HCT116 (cell line): ENCODE results near the gene PHLDA1. TPM values are rescaled to one million over a fixed set of nuclear protein-coding genes. Genes with fewer than 3 reads are reported as not detected.

Experiments used
- ATAC-seq: fragments of 200-7000 bp; cut with Tn5 transposase; 2 replicates; pipeline ENCODE4 v1.9.1; 2020; ENCODE audit warnings: mild to moderate bottlenecking, moderate library complexity
- BruUV-seq: library from RNA; stranded (reverse); fragments of 400-500 nt; replicated peaks from 2 replicates; lab custom pipeline; 2021; lab: Mats Ljungman, UMichigan
- CTCF ChIA-PET: fragments of 300-600 bp; sonication (Branson Sonifier 250); formaldehyde crosslinking; loops from one replicate; lab custom pipeline; 2021; ENCODE audit warnings: antibody characterized with exemption; lab: Charles Lee
- POLR2A ChIA-PET: fragments of 300-600, 350-600 bp; sonication (Branson Sonifier 250); formaldehyde crosslinking; loops from one replicate; lab custom pipeline; 2021; ENCODE audit warnings: antibody characterized with exemption; lab: Charles Lee
- RAD21 ChIA-PET, 2 experiments: fragments of 300-600 bp; sonication (Branson Sonifier 250); formaldehyde crosslinking; loops; one replicate each; lab custom pipeline; 2023; ENCODE audit warnings: low total read pairs in 2 of 2; ENCODE audit not compliant: uncharacterized antibody in 2 of 2, unreplicated experiment in 2 of 2, low non-redundant PET in 1 of 2; lab: Charles Lee
- DNase-seq: peaks from one replicate; pipeline ENCODE4 v3.0.0-alpha.2; 2010; ENCODE audit warnings: low read depth, low spot score
- H2AFZ ChIP-seq: fragments of 200-600 bp; shearing (Covaris generic), sonication (generic); 2 replicates; pipeline ENCODE4 v1.6.1; 2017; ENCODE audit warnings: low read depth, mixed run types, mixed read lengths, antibody characterized with exemption, low read length; ENCODE audit not compliant: poor library complexity, severe bottlenecking
- H3K27ac ChIP-seq: 2 replicates; pipeline ENCODE4 v1.5.1; 2012; ENCODE audit warnings: low read depth, low read length
- H3K27me3 ChIP-seq: fragments of 200-600 bp; sonication (generic); 2 replicates; pipeline ENCODE4 v1.6.1; 2016; ENCODE audit warnings: mixed run types, low read length, mixed read lengths; ENCODE audit not compliant: insufficient read depth
- H3K36me3 ChIP-seq, 2 experiments: fragments of 200-500 bp in 1 of 2; fragments of 200-600 bp in 1 of 2; sonication (Bioruptor generic) in 1 of 2; sonication (generic) in 1 of 2; 2 replicates each; pipeline versions ENCODE4 v1.5.1 to v1.6.1; 2014 to 2016; ENCODE audit warnings: low read length in 2 of 2, inconsistent platforms in 1 of 2, mixed read lengths in 1 of 2, mixed run types in 1 of 2; ENCODE audit not compliant: insufficient read depth in 2 of 2, control insufficient read depth in 1 of 2
- H3K4me1 ChIP-seq, 2 experiments: fragments of 200-600 bp in 1 of 2; sonication (generic) in 1 of 2; 2 replicates each; pipeline versions ENCODE4 v1.5.1 to v1.6.1; 2012 to 2017; ENCODE audit warnings: low read length in 2 of 2, inconsistent platforms in 1 of 2, mild to moderate bottlenecking in 1 of 2, mixed read lengths in 1 of 2, mixed run types in 1 of 2, moderate library complexity in 1 of 2; ENCODE audit not compliant: insufficient read depth in 2 of 2, control insufficient read depth in 1 of 2
- H3K4me2 ChIP-seq: fragments of 200-600 bp; sonication (generic); 2 replicates; pipeline ENCODE4 v1.6.1; 2017; ENCODE audit warnings: mixed run types, low read length, mixed read lengths
- H3K4me3 ChIP-seq, 2 experiments: fragments of 200-600 bp in 1 of 2; sonication (generic) in 1 of 2; replicated peaks in 1 of 2; 2 replicates each; pipeline ENCODE4 v1.5.1; 2011 to 2016; ENCODE audit warnings: low read length in 2 of 2, control low read depth in 1 of 2, low read depth in 1 of 2, mild to moderate bottlenecking in 1 of 2, mixed read lengths in 1 of 2, mixed run types in 1 of 2
- H3K79me2 ChIP-seq: fragments of 200-600 bp; sonication (generic); 2 replicates; pipeline ENCODE4 v1.6.1; 2017; ENCODE audit warnings: mild to moderate bottlenecking, mixed run types, low read length, moderate library complexity, mixed read lengths; ENCODE audit not compliant: insufficient read depth
- H3K9ac ChIP-seq: fragments of 200-600 bp; sonication (generic); 2 replicates; pipeline ENCODE4 v1.6.1; 2016; ENCODE audit warnings: low read length, mixed read lengths
- H3K9me2 ChIP-seq: fragments of 200-600 bp; sonication (generic), shearing (Covaris generic); 2 replicates; pipeline ENCODE4 v1.6.1; 2017; ENCODE audit warnings: mixed run types, mild to moderate bottlenecking, moderate library complexity; ENCODE audit not compliant: insufficient read depth
- H3K9me3 ChIP-seq, 2 experiments: fragments of 200-500 bp in 1 of 2; fragments of 200-600 bp in 1 of 2; sonication (Bioruptor generic) in 1 of 2; sonication (generic) in 1 of 2; 2 replicates each; pipeline ENCODE4 v1.6.1; 2014 to 2017; ENCODE audit warnings: low read length in 2 of 2, mixed read lengths in 2 of 2, inconsistent platforms in 1 of 2, low read depth in 1 of 2, mild to moderate bottlenecking in 1 of 2, mixed run types in 1 of 2, moderate library complexity in 1 of 2; ENCODE audit not compliant: control insufficient read depth in 1 of 2, insufficient read depth in 1 of 2
- H4K20me1 ChIP-seq: fragments of 200-600 bp; sonication (generic), shearing (Covaris generic); 2 replicates; pipeline ENCODE4 v1.6.1; 2017; ENCODE audit warnings: mixed run types, mild to moderate bottlenecking, moderate library complexity; ENCODE audit not compliant: insufficient read depth
- CBX3 ChIP-seq: IDR thresholded peaks from 2 replicates; pipeline ENCODE4 v1.6.1; 2012; ENCODE audit warnings: low read depth
- CEBPB ChIP-seq: IDR thresholded peaks from 2 replicates; pipeline ENCODE4 v1.6.1; 2012; ENCODE audit warnings: low read depth
- EGR1 ChIP-seq: IDR thresholded peaks from 2 replicates; pipeline ENCODE4 v1.6.1; 2012; ENCODE audit warnings: low read depth
- ELF1 ChIP-seq: IDR thresholded peaks from 2 replicates; pipeline ENCODE4 v1.6.1; 2012; ENCODE audit warnings: low read depth, borderline replicate concordance
- EZH2 ChIP-seq: fragments of 200-600 bp; sonication (generic); IDR thresholded peaks from 2 replicates; pipeline ENCODE4 v1.6.1; 2017; ENCODE audit warnings: antibody characterized with exemption, mixed run types
- FOSL1 ChIP-seq: IDR thresholded peaks from 2 replicates; pipeline ENCODE4 v1.6.1; 2012; ENCODE audit warnings: low read depth
- JUND ChIP-seq: IDR thresholded peaks from 2 replicates; pipeline ENCODE4 v1.6.1; 2012
- POLR2A ChIP-seq: IDR thresholded peaks from 2 replicates; pipeline ENCODE4 v1.7.0; 2011; ENCODE audit warnings: borderline replicate concordance; ENCODE audit not compliant: insufficient read depth, insufficient read length; ENCODE audit errors: extremely low read depth
- POLR2AphosphoS5 ChIP-seq: IDR thresholded peaks from 2 replicates; pipeline ENCODE4 v1.6.1; 2011; ENCODE audit warnings: mild to moderate bottlenecking, low read depth, low read length, moderate library complexity
- RAD21 ChIP-seq: IDR thresholded peaks from 2 replicates; pipeline ENCODE4 v1.6.1; 2012; ENCODE audit warnings: low read depth, mild to moderate bottlenecking
- SIN3A ChIP-seq: IDR thresholded peaks from 2 replicates; pipeline ENCODE4 v1.6.1; 2012; ENCODE audit warnings: low read depth
- SP1 ChIP-seq: IDR thresholded peaks from 2 replicates; pipeline ENCODE4 v1.6.1; 2012; ENCODE audit warnings: low read depth
- SRF ChIP-seq: IDR thresholded peaks from 2 replicates; pipeline ENCODE4 v1.6.1; 2012; ENCODE audit warnings: low read depth
- TCF7L2 ChIP-seq: IDR thresholded peaks from 2 replicates; pipeline ENCODE4 v1.7.0; 2011; ENCODE audit warnings: borderline replicate concordance, inconsistent platforms; ENCODE audit not compliant: insufficient read depth, insufficient read length; ENCODE audit errors: extremely low read depth
- YY1 ChIP-seq: IDR thresholded peaks from 2 replicates; pipeline ENCODE4 v1.6.1; 2011; ENCODE audit warnings: low read length, low read depth, moderate library complexity, mild to moderate bottlenecking; ENCODE audit not compliant: insufficient replicate concordance; ENCODE audit errors: extremely low read depth
- ZFX ChIP-seq: fragments of 450-650 bp; IDR thresholded peaks from 2 replicates; pipeline ENCODE4 v1.6.1; 2017
- ZNF274 ChIP-seq: fragments of 200-500 bp; sonication (Bioruptor generic); IDR thresholded peaks from 2 replicates; pipeline ENCODE4 v1.6.1; 2014; ENCODE audit warnings: mild to moderate bottlenecking, low read depth, low read length, inconsistent platforms
- intact Hi-C: fragments of 100-400 bp; cut with micrococcal nuclease; formaldehyde crosslinking; loops from 2 replicates; pipeline ENCODE4 v1.10.0; 2022
- total RNA-seq: library from RNA; stranded (reverse); gene quantifications from one replicate; pipeline ENCODE4 v1.2.1, GENCODE V29; 2021; ENCODE audit not compliant: unreplicated experiment
- TF ChIP-seq, protein P1 (sequence below): IDR thresholded peaks from 2 replicates; pipeline ENCODE4 v1.6.1; 2012
- TF ChIP-seq, protein P2 (sequence below): IDR thresholded peaks from 2 replicates; pipeline ENCODE4 v1.6.1; 2012
- TF ChIP-seq, protein P3 (sequence below), 3 experiments: fragments of 200-600 bp in 1 of 3; sonication (generic) in 1 of 3; IDR thresholded peaks in 2 of 3; conservative IDR thresholded peaks in 1 of 3; 2 replicates each; pipeline ENCODE4 v1.5.1; 2012 to 2017; ENCODE audit warnings: low read depth in 2 of 3, low read length in 2 of 3, antibody characterized with exemption in 1 of 3, borderline replicate concordance in 1 of 3, control low read depth in 1 of 3, mild to moderate bottlenecking in 1 of 3, mixed read lengths in 1 of 3, mixed run types in 1 of 3, moderate library complexity in 1 of 3; ENCODE audit not compliant: insufficient read depth in 1 of 3
- TF ChIP-seq, protein P4 (sequence below): IDR thresholded peaks from 2 replicates; pipeline ENCODE4 v1.6.1; 2011; ENCODE audit warnings: mild to moderate bottlenecking, low read length, moderate library complexity; ENCODE audit not compliant: insufficient replicate concordance; ENCODE audit errors: extremely low read depth
- TF ChIP-seq, protein P5 (sequence below): IDR thresholded peaks from 2 replicates; pipeline ENCODE4 v1.6.1; 2012; ENCODE audit warnings: low read depth

Gene PHLDA1
- total RNA-seq, 1 experiment from 2014 or later = 231 TPM

DNA sequence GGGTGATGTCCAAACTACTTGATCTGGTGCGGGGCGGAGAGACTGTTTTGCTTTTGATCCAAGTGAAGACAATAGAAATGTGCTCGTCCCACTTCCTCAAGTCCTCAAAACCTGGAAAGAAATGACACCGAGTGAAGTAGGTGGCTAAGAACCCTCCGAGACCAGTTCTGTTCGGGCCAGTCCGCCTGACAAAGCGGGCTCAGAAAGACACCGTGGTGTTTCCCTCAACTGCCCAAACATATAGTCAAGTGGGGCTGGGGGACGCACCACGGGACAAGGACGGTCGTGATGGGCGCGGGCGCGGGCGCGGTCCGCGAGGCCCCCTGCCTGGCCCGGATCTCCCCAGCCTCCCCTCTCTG lies 1.6 kb downstream of the PHLDA1 start:
- H3K79me2 ChIP-seq = peaks cover 58% of the 10 kb centered on the region
- H3K4me1 ChIP-seq = peaks cover 20 to 72% of the 10 kb centered on the region in 2 experiments
- TF ChIP-seq POLR2AphosphoS5 = peak; percentile 82
- TF ChIP-seq, protein P1, sequence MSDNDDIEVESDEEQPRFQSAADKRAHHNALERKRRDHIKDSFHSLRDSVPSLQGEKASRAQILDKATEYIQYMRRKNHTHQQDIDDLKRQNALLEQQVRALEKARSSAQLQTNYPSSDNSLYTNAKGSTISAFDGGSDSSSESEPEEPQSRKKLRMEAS = no peak
- TF ChIP-seq EGR1 = no peak
- no peak for TF ChIP-seq FOSL1
- TF ChIP-seq, protein P2, sequence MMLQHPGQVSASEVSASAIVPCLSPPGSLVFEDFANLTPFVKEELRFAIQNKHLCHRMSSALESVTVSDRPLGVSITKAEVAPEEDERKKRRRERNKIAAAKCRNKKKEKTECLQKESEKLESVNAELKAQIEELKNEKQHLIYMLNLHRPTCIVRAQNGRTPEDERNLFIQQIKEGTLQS = no peak
- TF ChIP-seq ZFX = no peak
- no peak for TF ChIP-seq ELF1
- no peak for TF ChIP-seq SIN3A
- peak; percentile 25 for TF ChIP-seq POLR2A
- TF ChIP-seq, protein P3, sequence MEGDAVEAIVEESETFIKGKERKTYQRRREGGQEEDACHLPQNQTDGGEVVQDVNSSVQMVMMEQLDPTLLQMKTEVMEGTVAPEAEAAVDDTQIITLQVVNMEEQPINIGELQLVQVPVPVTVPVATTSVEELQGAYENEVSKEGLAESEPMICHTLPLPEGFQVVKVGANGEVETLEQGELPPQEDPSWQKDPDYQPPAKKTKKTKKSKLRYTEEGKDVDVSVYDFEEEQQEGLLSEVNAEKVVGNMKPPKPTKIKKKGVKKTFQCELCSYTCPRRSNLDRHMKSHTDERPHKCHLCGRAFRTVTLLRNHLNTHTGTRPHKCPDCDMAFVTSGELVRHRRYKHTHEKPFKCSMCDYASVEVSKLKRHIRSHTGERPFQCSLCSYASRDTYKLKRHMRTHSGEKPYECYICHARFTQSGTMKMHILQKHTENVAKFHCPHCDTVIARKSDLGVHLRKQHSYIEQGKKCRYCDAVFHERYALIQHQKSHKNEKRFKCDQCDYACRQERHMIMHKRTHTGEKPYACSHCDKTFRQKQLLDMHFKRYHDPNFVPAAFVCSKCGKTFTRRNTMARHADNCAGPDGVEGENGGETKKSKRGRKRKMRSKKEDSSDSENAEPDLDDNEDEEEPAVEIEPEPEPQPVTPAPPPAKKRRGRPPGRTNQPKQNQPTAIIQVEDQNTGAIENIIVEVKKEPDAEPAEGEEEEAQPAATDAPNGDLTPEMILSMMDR (IDR thresholded peaks at IDR 0.05 in 2 of 3, conservative IDR thresholded peaks at IDR 0.05 in 1 of 3; ENCODE audit: borderline replicate concordance in 1 of 3, insufficient read depth in 1 of 3, low read depth in 2 of 3, low read length in 2 of 3) = no peak
- peak; percentile 7; the same call in 1 of the 2 replicates for TF ChIP-seq SP1
- 0 out of 2 replicates have a peak, but pooled peaks have one; percentile 6 for TF ChIP-seq CEBPB
- TF ChIP-seq TCF7L2 = no peak
- TF ChIP-seq, protein P4, sequence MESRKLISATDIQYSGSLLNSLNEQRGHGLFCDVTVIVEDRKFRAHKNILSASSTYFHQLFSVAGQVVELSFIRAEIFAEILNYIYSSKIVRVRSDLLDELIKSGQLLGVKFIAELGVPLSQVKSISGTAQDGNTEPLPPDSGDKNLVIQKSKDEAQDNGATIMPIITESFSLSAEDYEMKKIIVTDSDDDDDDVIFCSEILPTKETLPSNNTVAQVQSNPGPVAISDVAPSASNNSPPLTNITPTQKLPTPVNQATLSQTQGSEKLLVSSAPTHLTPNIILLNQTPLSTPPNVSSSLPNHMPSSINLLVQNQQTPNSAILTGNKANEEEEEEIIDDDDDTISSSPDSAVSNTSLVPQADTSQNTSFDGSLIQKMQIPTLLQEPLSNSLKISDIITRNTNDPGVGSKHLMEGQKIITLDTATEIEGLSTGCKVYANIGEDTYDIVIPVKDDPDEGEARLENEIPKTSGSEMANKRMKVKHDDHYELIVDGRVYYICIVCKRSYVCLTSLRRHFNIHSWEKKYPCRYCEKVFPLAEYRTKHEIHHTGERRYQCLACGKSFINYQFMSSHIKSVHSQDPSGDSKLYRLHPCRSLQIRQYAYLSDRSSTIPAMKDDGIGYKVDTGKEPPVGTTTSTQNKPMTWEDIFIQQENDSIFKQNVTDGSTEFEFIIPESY = no peak
- no peak for TF ChIP-seq SRF
- no peak for TF ChIP-seq EZH2
- TF ChIP-seq JUND = peak; percentile 4; the same call in 1 of the 2 replicates
- TF ChIP-seq, protein P5, sequence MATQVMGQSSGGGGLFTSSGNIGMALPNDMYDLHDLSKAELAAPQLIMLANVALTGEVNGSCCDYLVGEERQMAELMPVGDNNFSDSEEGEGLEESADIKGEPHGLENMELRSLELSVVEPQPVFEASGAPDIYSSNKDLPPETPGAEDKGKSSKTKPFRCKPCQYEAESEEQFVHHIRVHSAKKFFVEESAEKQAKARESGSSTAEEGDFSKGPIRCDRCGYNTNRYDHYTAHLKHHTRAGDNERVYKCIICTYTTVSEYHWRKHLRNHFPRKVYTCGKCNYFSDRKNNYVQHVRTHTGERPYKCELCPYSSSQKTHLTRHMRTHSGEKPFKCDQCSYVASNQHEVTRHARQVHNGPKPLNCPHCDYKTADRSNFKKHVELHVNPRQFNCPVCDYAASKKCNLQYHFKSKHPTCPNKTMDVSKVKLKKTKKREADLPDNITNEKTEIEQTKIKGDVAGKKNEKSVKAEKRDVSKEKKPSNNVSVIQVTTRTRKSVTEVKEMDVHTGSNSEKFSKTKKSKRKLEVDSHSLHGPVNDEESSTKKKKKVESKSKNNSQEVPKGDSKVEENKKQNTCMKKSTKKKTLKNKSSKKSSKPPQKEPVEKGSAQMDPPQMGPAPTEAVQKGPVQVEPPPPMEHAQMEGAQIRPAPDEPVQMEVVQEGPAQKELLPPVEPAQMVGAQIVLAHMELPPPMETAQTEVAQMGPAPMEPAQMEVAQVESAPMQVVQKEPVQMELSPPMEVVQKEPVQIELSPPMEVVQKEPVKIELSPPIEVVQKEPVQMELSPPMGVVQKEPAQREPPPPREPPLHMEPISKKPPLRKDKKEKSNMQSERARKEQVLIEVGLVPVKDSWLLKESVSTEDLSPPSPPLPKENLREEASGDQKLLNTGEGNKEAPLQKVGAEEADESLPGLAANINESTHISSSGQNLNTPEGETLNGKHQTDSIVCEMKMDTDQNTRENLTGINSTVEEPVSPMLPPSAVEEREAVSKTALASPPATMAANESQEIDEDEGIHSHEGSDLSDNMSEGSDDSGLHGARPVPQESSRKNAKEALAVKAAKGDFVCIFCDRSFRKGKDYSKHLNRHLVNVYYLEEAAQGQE = no peak
- TF ChIP-seq ZNF274 = no peak
- TF ChIP-seq CBX3 = no peak
- TF ChIP-seq YY1 = no peak
- TF ChIP-seq RAD21 = no peak

More for the DNA sequence above, 1.6 kb downstream of the PHLDA1 start:
- Histone ChIP-seq H3K4me3 (peak overlapping the region; percentile 75), H3K27ac (peak overlapping the region; percentile 88), H3K36me3 (peaks cover 4 to 20% of the 10 kb centered on the region in 2 experiments; a peak in 3 of 4 replicates), H3K9me3 (no peaks in the 10 kb centered on the region), H4K20me1 (no peaks in the 10 kb centered on the region), H3K9me2 (no peaks in the 10 kb centered on the region), H3K27me3 (no peaks in the 10 kb centered on the region), H2AFZ (no peak overlapping the region), H3K4me2 (peak overlapping the region; percentile 76), H3K9ac (peak overlapping the region; percentile 92)
- ChIA-PET RAD21 (no interaction called here), CTCF (no interaction called here), POLR2A (interaction anchor here (3.1 kb wide), 1 partner anchor 51 kb away, joined by 17 read pairs; no protein-coding TSS in a partner anchor)
- intact Hi-C loops = loop anchor here (5.0 to 10.0 kb wide), 5 partner anchors 263 to 695 kb away; partner anchors contain the start of genes CAPS2 and GLIPR1L1
- ATAC-seq = no peak
- BruUV-seq = no TSS peak
- no peak for DNase-seq
